H1 (cell line): ENCODE results near the gene CSRP1. TPM values are rescaled to one million over a fixed set of nuclear protein-coding genes. Genes with fewer than 3 reads are reported as not detected.

Experiments
- BACH1 ChIP-seq: IDR thresholded peaks from 2 replicates; pipeline ENCODE4 v1.6.1; 2012; ENCODE audit warnings: low read length, improper control_type of control experiment
- CBX8 ChIP-seq: fragments of 300-800, 300-1000 bp; sonication (generic); IDR thresholded peaks from 2 replicates; pipeline ENCODE4 v1.7.1; 2016; ENCODE audit warnings: low read depth, low read length, borderline replicate concordance
- CHD2 ChIP-seq: IDR thresholded peaks from 2 replicates; pipeline ENCODE4 v1.6.1; 2012; ENCODE audit warnings: low read length, improper control_type of control experiment
- GTF2F1 ChIP-seq: IDR thresholded peaks from 2 replicates; pipeline ENCODE4 v1.6.1; 2012; ENCODE audit warnings: low read depth, low read length, improper control_type of control experiment, borderline replicate concordance
- NANOG ChIP-seq: IDR thresholded peaks from 2 replicates; pipeline ENCODE4 v1.6.1; 2011; ENCODE audit warnings: low read length, low read depth, mild to moderate bottlenecking, inconsistent platforms; ENCODE audit not compliant: insufficient read depth, poor library complexity, severe bottlenecking
- PHF8 ChIP-seq: fragments of 200-600 bp; sonication (generic); conservative IDR thresholded peaks from 2 replicates; pipeline ENCODE4 v1.7.1; 2012; ENCODE audit warnings: low read depth, mild to moderate bottlenecking, inconsistent platforms, low read length, moderate library complexity
- RXRA ChIP-seq: IDR thresholded peaks from 2 replicates; pipeline ENCODE4 v1.6.1; 2011; ENCODE audit warnings: low read depth, mild to moderate bottlenecking, low read length, moderate library complexity; ENCODE audit not compliant: insufficient read depth
- TCF12 ChIP-seq: IDR thresholded peaks from 2 replicates; pipeline ENCODE4 v1.6.1; 2011; ENCODE audit warnings: low read depth, mild to moderate bottlenecking, low read length
- polyA plus RNA-seq, 7 experiments: library from polyadenylated mRNA; depleted of rRNA in 3 of 7; stranded (reverse) in 5 of 7; unstranded in 2 of 7; fragments of >200 nt in 5 of 7; fragments of 200-250 nt in 2 of 7; gene quantifications; 1 replicate in 5 of 7; 2 replicates in 1 of 7; 4 replicates in 1 of 7; pipeline versions ENCODE4 v1.2.1 to v1.2.3, GENCODE V29; 2011 to 2013; ENCODE audit warnings: missing spikeins in 2 of 7, mixed read lengths in 2 of 7
- total RNA-seq: library from RNA; stranded (reverse); fragmentation: NEBNext Ultra II Directional; extraction: Animal tissue kit (Norgen Biotek cat#: 25700); gene quantifications from 2 replicates; pipeline ENCODE4 v1.2.1, GENCODE V29; 2021
- TF ChIP-seq, protein P1 (sequence below): IDR thresholded peaks from 2 replicates; pipeline ENCODE4 v1.6.1; 2011; ENCODE audit warnings: low read length, improper control_type of control experiment
- TF ChIP-seq, protein P2 (sequence below): IDR thresholded peaks from 2 replicates; pipeline ENCODE4 v1.6.1; 2012; ENCODE audit warnings: inconsistent platforms

Gene CSRP1
- total and polyA plus RNA-seq, 2 of the 8 experiments (the other 6 are each of a cell fraction or from before 2014, with no cell fraction given), result 14.2 to 22.3 TPM

DNA sequence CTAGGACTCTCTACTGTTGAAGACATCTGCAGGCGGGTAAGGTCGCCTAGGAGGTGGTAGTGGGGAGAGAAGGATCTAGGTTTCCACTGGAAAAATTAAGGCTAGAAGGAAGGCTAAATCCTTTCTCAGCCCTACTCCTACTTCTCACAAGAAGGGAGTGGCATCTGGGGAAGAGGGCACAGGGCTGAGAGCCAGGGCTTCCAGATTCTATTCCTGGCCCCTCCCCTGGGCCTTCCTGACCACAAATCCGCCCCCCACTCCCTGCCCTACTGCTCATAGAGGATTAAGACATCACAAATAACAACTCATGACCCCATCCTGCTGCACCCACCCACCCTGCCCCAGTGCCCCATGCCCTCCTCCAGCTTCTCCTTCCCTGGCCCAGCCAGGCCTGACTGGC lies 40.4 kb downstream of the CSRP1 start (continued):
- TF ChIP-seq, protein P1, sequence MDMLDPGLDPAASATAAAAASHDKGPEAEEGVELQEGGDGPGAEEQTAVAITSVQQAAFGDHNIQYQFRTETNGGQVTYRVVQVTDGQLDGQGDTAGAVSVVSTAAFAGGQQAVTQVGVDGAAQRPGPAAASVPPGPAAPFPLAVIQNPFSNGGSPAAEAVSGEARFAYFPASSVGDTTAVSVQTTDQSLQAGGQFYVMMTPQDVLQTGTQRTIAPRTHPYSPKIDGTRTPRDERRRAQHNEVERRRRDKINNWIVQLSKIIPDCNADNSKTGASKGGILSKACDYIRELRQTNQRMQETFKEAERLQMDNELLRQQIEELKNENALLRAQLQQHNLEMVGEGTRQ, result no peak
- TF ChIP-seq TCF12, result no peak
- TF ChIP-seq, protein P2, sequence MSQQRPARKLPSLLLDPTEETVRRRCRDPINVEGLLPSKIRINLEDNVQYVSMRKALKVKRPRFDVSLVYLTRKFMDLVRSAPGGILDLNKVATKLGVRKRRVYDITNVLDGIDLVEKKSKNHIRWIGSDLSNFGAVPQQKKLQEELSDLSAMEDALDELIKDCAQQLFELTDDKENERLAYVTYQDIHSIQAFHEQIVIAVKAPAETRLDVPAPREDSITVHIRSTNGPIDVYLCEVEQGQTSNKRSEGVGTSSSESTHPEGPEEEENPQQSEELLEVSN, result no peak
- no peak for TF ChIP-seq BACH1
- TF ChIP-seq CBX8, result no peak
- no peak for TF ChIP-seq GTF2F1
- no peak for TF ChIP-seq NANOG
- no peak for TF ChIP-seq CHD2
- no peak for TF ChIP-seq RXRA
- TF ChIP-seq PHF8, result no peak
